Lung microvascular endothelial cell (primary cell): Measurements from ENCODE around the gene TEAD4. TPM values are rescaled to one million over a fixed set of nuclear protein-coding genes. Genes with fewer than 3 reads are reported as not detected.
A peak's percentile ranks its signal among the peaks of the same experiment; 100 is the strongest.

Source experiments
- DNase-seq, 2 donors: peaks; one replicate each; pipeline versions ENCODE4 v3.0.0 to v3.0.0-alpha.2; 2010; ENCODE audit warnings: low read depth in 2 of 2
- total RNA-seq: library from RNA; depleted of rRNA; stranded (reverse); fragments of >200 nt; gene quantifications from 2 replicates; pipeline ENCODE4 v1.2.1, GENCODE V29; 2014

Gene TEAD4
- total RNA-seq, 1 donor from 2014 or later: 19.2 TPM

DNA sequence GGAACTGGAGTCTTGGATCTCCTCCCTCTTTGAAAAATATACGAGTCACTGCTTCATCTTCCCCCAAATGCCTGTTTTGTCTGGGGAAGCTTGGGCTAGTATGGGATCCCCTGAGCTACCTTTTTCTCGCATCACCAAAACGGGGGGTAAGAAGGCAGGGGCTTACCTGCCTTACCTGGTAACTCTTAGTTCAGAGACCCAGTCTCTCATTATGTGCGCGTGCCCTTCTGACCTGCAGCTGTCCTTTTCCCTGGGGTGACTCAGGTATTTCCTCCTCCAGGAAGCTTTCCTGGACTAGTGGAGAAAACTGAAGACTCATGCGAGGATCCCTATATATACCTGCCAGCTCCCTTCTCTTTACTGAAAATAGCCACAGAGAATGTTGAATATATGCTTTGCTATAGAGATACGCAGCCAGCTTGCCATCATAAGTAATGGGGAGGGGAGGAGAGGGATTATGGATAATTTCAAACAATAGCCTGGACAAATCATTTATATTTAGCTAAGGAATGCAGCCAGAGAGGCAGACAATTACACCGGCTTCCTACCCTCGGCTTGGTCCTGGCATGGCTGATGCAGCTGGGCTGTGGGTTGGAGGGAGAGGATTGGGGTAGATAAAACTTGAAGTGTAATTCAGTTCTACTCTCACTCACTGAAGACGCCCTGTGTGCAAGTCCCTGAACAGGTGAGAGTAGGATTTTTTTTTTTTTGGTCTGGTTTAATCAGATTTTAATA is 119.1 kb downstream of the TEAD4 start:
- peak; percentile 46 to 48 for DNase-seq

DNA sequence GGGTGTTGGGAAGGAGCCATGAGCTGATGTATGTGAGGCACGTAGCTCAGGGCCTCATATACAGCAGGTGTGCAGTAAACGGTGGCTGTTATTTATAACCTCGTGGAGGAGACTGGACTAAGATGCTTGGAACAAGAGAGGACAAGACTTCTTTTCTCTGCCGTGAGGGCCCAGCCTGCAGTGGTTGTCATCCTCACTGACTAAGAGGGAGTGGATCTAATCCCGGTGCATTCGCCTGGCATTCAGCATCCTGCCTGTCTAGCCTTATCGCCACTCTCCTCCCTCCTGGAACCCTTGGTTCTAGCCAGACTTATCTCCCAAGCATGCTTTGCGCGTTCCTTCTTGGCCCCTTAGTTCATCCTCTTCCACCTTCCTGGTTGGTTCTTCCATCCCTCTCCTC is 121.9 kb downstream of the TEAD4 start:
- DNase-seq: no peak

- DNase-seq: no peak
These were observed 122.7 kb downstream of the TEAD4 start for GRCh38 chr12:3081886-3082285.

- no peak for DNase-seq
These were observed 124.2 kb downstream of the TEAD4 start for GRCh38 chr12:3083241-3083920.

- peak in 1 of 2 donors; percentile 85 for DNase-seq
These were observed 124.7 kb downstream of the TEAD4 start for GRCh38 chr12:3083921-3084347.

- no peak for DNase-seq
These were observed 125.5 kb downstream of the TEAD4 start for GRCh38 chr12:3084742-3085141.

- DNase-seq: no peak
These were observed 126.3 kb downstream of the TEAD4 start for GRCh38 chr12:3085341-3086139.

GRCh38 chr12:3086211-3086610 is 127.0 kb downstream of the TEAD4 start:
- DNase-seq: no peak

- no peak for DNase-seq
These were observed 127.6 kb downstream of the TEAD4 start for GRCh38 chr12:3086729-3087323.

- no peak for DNase-seq
These were observed 128.8 kb downstream of the TEAD4 start for GRCh38 chr12:3087758-3088650.

DNA sequence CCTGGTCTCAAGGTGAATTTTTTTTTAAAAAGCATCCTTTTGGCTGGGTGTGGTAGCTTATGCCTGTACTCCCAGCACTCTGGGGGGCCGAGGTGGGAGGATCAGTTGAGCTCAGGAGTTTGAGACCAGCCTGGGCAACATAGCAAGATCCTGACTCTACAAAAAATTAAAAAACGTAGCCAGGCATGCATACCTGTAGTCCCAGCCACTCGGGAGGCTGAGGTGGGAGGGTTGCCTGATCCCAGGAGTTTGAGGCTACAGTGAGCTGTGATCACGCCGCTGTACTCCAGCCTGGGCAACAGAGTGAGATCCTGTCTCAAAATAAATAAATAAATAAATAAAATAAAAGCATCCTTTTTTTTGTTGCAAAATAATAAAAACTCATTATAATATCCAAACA is 130.4 kb downstream of the TEAD4 start:
- DNase-seq: no peak

Other genes with a start within 250 kb of the TEAD4 start
- gene FKBP4, start 164.4 kb upstream of the TEAD4 start, total RNA-seq: 24.8 and 44.0 TPM in 2 replicates
- gene ITFG2, start 146.7 kb upstream of the TEAD4 start, total RNA-seq: 7.6 and 12.1 TPM in 2 replicates
- gene NRIP2, start 124.4 kb upstream of the TEAD4 start, total RNA-seq: not detected in 2 replicates
- not detected in 2 replicates for gene TEX52, start 102.4 kb upstream of the TEAD4 start, total RNA-seq
- gene FOXM1, start 82.2 kb upstream of the TEAD4 start, total RNA-seq: 1.6 and 3.7 TPM in 2 replicates
- 17.1 and 17.9 TPM in 2 replicates for gene RHNO1, start 82.2 kb upstream of the TEAD4 start, total RNA-seq
- gene TULP3, start 68.5 kb upstream of the TEAD4 start, total RNA-seq: 15.9 and 18.3 TPM in 2 replicates
- gene TSPAN9, start 118.0 kb downstream of the TEAD4 start, total RNA-seq: 74.1 and 83.7 TPM in 2 replicates